CD1c-positive myeloid dendritic cell (primary cell): ENCODE measurements around the gene ZFP69.

ENCODE experiments used
- DNase-seq: peaks from one replicate; pipeline ENCODE4 v3.0.0-alpha.2; 2016; ENCODE audit errors: extremely low spot score

Gene ZFP69

DNA sequence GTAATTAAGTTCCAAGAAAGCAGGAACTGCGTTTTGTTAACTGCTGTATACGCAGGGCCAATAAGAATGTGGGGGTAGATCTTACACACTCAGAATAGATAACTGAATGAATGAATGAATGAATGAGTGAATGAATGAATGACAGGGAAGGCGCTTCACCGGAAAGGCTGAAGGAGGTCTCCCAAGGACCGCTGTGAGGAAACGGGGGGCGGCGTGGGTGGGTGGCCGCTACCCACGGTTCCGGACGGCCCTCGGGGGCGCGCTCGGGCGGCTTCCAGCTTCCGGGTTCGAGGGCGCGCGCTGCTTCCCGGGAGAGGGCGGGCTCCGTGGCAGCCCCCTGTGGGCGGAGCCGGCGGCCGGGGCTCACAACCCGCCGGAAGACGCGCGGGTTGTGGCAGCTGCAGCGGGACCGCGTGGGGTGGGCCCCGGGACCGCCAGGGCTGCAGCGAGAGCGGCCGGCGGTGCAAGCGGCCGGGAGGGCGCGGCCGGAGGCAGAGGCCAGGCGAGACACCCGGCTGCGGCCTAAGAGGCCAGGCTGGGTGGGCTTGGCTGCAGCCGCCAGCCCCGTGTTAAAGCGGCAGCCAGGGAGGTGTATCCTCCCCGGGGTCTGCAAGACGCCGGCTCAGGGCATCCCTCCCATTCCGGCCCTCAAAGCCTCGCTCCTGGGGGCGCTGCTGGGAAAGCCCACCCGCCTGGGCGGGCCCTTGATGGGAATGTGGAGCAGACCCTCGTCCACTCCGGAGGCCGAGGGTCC lies at the start of gene ZFP69:
TSS of gene ZFP69 (plus strand) at position 367 of the 754 bp plus-strand sequence. CDS start 2,072 bp downstream, outside the sequence.
- peak; percentile 64 for DNase-seq

DNA sequence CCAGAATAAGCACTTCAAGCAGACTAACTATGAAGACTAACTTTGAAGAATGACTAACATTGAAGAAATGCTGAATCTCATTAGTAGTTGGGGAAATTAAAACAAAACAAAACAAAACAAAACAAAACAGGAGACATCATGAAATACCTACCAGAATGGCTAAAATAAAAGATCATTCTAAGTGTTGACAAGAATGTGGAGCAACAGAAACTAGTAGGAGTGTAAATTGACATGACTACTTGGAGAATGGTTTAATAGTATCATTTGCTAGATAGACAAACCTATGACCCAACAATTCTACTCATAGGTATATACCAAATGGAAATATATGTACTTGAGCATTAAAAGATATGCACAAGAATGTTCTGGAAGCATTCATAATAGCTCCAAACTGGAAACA lies 45.7 kb upstream of the ZFP69 start:
- no peak for DNase-seq

DNA sequence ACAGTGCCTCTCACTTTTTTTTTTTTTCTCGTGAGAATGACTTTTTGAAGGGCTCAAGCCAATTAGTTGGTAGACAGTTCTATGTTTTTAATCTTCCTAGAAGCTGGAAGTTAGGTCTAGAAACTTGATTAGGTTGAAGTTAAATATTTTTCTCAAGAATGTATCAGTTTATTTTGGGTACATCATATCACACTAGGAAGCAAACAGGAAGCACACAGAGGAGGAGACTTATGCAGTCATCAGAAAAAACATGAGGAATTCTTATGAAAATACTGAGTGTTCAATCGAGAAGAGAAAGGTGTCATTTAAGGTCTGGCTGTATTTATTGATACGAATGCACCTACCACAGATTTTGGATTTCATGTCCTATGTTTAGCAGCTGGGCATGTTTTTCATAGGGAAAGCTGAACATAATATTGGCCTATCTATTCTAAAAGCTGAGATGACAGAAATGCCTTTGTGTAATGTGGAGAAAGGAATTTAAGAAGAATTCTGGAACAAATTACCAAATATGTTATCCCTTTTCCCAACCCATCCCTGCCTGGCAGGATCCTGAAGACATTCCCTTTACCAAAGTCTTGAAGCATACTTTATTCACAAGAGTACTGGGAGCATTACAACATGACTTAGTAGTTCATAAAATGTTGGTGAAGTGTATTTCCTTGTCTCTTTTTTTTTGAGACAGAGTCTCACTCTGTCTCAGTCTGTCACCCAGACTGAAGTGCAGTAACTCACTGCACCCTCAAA lies 44.3 kb upstream of the ZFP69 start:
- DNase-seq: no peak

DNA sequence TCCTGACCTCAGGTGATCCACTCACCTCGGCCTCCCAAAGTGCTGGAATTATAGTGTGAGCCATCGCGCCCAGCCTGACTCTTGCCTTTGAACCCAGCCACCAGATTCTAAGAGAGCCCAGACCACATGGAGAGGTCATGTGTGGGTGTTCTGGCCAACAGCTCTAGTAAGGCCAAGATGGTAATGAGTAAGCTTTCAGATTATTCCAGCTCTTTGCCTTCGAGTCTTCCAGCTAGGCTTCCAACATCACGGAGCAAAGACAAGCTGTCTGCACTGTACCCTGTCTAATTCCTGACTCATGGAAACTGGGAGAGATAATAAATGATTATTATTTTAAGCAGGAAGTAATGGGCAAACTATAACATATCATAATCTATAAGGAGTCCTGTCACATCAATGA lies 41.6 kb upstream of the ZFP69 start:
- no peak for DNase-seq

DNA sequence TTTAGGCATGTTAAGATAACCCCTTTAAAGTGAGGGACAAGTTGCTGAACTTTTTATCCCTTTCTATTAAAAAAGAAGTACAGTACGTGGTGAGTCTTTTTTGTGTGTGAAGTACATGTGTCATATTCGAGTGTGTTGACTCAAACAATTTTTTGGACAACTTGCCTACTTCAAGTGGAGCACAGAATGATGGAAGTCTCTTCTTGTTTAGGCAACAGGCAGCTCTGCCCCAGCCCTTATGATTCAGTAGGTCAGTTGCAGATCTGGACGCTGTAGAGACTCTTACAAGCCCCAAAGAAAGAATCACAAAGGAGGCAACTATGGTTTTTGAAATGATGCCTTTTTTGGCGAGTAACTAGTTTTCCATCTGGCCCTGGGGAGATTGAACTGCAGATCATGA lies 41.2 kb upstream of the ZFP69 start:
- no peak for DNase-seq

DNA sequence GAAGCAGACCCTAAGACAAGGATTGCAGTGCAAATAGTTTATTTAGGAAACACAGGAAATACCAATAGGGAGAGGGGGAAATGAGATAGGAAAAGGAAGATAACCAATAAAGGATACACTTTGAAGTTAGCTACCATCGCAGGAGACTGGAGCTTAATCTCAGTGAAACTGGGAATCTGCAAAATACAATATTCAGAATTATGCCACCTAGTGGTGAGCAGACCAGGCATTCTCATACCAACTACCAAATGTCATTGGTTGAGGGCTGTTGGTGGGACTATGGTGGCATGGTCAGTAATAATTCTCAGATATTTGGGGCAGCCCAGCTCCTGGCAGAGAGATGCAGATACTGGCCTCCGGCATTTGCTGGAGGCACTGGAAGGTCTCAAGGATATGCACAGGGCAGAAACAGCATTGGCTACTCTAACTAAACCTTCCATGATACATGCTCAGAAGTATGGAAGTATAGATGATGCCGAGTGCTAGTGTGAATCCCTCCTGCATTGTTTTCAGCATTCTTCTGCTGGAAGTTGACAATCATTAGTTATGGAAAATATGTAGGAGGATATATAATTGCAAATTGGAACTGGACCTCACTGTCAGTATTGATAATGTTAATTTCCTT lies 38.6 kb upstream of the ZFP69 start:
- peak; percentile 50 for DNase-seq

DNA sequence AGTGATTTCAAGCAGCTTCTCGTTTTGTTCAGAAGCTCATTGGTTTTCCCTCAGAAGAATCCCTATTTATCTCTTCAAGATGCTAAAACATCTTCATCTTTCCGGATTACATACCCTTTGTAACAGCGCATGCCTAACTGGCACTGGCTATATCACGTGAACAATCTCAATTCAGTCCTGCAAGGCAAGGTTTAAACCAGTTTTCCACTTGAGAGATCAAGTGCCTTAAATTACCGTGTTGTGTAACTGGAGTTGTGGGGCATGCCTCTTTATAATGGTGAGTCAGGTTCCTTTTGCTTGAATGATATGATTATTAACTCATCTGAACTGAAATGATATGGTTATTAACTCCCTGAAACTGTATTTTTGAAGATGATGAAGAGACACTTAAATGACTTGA lies 37.8 kb upstream of the ZFP69 start:
- DNase-seq: no peak

DNA sequence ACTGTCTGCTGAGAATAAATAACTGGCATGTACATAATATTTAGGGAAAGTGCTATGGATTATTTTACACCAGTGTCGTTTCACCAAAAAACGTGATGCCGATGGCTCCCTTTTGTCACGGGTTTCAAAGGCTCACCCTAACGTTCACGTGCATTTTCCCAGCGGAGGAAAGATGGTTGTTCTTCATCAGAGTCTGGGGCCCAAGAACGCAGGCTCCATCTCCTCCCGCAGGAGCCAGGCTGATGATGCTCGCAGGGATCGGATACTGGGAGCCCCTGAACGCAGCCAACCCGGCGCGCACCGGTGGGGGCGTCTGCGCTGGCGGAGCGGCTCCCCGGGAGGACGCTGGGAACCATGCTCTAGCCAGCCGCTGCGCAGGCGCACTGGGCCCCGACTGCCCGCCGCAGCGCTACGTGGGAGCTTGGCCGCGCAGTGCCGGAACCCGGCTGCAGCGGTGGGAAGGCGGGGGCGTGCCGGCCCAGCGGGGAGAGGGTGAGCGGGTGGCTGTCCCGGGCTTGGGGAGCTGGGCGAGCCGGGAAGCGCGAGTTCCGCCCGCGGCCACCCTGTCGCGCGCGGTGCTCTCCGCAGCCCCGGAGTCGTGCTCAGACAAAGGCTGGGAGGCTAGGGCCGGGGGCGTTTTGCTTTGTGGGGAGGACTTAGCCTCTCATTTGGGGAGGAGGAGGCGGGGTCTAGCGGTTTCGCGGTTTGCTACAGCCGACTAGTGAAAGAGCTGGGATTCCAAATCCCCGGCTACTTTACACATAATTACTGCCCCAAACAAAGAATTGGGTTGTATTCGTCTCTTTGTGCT lies 27.2 kb upstream of the ZFP69 start, which contains the start of gene ZFP69B:
TSS of gene ZFP69B (plus strand) at position 793 of the 811 bp plus-strand sequence. CDS start 486 bp downstream, outside the sequence.
- DNase-seq: peak; percentile 95

DNA sequence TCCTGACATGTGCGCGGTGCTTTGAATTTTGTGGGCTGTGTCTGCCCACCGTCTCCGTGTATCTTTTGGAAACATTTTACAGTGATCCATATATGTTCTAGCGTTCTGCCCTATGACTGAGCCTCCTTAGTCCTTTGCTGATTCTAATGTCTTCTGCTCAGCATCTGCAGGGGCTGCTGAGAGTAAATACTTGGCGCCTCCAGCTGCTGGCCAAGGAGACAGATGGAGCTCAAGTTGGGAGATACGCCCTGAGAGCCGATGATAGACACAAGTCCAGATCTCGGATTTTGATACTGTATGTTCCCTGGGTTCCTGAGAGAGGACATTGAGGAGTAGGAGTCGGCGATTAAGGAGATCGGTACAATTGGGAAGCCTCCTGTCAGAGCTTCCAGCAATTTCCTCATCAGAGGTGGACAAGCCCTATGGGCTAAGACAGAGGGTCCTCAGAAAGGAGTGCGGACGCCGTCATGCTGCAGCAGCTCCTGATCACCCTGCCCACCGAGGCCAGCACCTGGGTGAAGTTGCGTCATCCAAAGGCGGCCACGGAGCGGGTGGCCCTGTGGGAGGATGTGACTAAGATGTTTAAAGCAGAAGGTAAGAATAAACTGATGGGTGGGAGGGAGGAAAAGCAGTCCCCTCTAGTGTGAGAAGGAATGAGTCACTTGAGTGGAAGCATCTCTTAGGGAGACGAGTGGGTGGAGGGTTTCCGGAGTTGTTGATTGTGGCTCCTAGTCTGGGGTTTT lies 26.4 kb upstream of the ZFP69 start:
- peak; percentile 80 for DNase-seq

DNA sequence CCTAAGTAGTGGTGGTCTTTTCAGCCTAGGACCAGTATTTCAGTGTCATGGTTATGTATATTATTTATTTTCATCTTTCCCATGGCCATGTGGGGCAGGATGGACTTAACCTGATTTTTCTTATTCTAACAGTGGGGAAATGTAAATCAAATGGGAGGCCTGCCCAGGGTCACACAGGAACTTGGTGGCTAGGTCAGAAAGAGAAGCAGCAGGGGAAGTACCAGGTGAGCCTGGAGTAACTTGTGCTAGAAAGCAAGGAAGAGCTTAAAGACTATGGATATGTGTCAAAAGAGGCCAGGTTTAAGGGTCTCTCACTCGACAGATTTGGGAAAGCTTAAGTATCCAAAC lies 25.9 kb upstream of the ZFP69 start:
- no peak for DNase-seq

DNA sequence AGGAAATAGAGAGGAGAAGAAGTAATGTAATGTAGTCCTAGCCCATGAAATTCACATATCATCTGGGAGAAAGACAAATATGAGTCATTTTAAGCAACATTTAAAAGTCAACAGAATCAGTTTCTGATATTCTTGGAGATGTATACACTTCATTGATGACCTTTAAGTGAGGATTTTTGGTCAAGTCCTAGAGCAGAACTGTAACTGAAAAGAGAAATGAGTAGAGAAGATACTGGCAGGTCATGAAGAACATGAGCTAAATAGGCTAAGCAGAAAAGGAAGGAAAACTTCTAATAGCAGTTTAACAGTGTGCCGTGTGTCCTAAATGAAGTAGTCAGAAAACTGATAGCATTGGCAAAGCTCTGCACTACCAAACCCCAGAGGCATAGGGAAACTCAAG lies 22.2 kb upstream of the ZFP69 start:
- no peak for DNase-seq

DNA sequence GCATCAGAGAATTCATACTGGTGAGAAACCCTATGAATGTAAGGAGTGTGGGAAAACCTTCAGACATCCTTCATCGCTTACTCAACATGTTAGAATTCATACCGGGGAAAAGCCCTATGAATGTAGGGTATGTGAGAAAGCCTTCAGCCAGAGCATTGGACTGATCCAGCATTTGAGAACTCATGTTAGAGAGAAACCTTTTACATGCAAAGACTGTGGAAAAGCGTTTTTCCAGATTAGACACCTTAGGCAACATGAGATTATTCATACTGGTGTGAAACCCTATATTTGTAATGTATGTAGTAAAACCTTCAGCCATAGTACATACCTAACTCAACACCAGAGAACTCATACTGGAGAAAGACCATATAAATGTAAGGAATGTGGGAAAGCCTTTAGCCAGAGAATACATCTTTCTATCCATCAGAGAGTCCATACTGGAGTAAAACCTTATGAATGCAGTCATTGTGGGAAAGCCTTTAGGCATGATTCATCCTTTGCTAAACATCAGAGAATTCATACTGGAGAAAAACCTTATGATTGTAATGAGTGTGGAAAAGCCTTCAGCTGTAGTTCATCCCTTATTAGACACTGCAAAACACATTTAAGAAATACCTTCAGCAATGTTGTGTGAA lies 14.0 kb upstream of the ZFP69 start:
- DNase-seq: no peak

DNA sequence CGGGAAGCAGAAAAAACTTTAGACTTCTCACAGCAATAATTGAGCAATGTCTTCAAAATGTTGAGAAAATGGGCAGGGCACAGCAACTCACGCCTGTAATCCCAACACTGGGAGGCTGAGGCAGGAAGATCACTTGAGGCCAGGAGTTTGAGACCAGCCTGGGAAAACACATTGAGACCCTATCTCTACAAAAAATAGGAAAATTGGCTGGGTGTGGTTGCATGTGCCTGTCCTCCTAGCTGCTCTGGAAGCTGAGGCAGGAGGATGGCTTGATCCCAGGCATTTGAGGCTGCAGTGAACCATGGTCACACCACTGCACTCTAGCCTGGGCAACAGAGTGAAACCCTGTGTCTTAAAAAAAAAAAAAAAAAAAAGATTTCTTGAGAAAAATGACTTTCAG lies 7.8 kb upstream of the ZFP69 start:
- no peak for DNase-seq

DNA sequence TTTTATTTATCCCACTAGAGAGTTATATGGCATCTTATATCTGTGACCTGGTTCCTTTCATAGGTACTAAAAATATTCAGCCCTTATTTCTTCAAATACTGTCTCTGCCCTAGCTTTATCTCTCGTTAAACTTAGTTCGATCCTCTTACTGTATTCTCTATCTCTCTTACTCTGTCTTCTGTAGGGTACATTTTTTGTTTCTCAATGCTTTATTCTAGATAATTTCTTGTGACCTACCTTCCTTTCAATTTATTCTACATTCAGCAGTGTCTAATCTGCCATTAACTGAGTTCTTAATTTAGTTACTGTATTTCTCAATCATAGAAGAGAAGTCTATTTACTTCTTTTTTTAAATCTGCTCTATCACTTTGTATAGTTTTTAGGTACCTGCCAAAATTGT lies 1.8 kb upstream of the ZFP69 start:
- no peak for DNase-seq

DNA sequence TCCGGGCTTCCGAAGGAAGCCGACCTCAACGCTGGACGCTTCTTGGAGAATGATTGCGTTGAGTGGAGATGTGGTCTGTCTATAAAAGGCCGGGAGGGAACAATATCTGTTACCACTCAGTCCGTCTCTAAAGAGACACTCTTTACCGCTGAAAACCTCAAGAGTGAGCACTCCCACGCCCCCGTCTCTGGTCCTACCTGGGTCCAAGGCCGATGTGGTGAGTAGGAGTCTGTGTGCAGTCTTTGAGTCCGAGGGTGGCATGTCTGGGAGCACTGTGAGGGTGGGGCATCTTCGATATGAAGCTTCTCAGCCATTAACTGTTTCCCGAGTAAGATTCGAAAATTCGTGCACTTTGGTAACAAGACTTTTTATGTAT lies 576 bp downstream of the ZFP69 start:
- DNase-seq: no peak

DNA sequence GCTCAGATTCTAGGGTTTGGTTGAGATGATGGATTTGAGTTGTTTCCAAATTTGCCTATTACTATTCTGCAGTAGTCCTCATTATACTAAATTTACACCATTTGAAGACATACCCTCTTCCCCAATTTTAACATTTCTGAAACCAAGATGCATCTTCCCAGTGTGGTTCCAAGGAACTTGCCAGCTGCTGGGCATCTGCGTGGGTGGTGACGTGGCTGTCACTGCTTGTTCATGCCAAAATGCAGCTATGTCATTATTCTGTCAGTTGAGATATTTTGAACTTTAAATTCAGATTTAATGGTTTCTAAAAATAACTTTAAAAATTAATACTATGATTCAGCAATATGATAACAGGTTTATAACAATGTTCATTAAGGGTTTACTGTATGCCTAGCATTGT lies 1.2 kb downstream of the ZFP69 start:
- peak; percentile 85 for DNase-seq

DNA sequence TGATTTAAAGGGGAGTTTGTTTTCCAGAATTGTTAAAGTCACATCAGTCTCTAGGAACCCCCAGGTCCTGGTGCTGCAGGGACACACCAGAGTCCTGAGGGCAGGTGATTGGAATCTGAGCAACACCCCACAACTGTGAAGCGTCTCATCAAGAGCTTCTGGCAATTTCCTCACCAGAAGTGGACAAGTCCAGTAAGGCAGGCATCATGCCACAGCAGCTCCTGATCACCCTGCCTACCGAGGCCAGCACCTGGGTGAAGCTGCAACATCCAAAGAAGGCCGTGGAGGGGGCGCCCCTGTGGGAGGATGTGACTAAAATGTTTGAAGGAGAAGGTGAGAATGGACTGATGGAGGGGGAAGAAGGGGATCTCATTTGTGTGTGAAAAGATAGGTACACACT lies 2.1 kb downstream of the ZFP69 start:
- no peak for DNase-seq

DNA sequence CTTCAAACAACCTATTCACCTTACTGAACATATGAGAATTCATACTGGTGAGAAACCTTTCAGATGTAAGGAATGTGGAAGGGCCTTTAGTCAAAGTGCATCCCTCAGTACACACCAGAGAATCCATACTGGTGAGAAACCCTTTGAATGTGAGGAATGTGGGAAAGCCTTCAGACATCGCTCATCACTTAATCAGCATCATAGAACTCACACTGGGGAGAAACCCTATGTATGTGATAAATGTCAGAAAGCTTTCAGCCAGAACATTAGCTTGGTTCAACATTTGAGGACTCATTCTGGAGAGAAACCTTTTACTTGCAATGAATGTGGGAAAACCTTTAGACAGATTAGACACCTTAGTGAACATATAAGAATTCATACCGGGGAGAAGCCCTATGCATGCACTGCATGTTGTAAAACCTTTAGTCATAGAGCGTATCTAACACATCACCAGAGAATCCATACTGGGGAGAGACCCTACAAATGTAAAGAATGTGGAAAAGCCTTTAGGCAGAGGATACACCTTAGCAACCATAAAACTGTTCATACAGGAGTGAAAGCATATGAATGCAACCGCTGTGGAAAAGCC lies 18.3 kb downstream of the ZFP69 start:
- no peak for DNase-seq

DNA sequence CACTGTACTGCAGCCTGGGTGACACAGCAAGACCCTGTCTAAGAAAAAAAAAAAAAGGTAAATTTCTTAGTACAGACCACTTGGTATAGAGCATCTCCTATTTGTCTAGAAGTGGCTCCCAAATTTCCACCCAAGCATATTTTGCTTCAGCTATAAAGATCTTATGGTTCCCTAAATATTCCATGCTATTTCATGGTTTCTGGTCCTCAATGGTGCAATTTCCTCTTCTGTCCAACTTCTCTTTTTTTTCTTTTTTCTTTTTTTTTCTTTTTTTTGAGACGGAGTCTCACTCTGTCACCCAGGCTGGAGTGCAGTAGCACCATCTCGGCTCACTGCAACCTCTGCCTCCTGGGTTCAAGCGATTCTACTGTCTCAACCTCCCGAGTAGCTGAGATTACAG lies 25.6 kb downstream of the ZFP69 start:
- peak; percentile 43 for DNase-seq

DNA sequence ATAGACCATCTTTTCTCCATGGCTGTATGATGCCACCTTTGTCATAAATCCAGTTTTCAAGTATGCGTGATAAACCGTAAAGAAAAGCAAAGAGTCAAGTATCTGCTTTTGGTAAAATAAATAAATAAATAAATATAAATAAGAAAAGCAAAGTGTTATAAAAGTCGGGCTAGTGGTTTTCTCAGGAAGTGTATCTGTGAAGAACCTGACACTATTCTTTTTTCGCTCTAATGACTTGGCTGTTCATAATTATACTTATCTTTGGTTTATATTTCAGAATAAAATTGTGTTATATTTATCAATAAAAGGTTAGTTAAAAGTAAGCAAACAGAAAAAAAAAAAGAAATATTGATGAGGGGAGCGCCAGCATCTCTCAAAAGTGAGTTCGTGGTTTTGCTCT lies 30.9 kb downstream of the ZFP69 start:
- DNase-seq: no peak
